Loucy (cell line): ENCODE measurements around the gene STK39.
"Not testable (repeated sequence)": the region's sequence is repeated elsewhere in the genome, so short reads cannot be mapped to it uniquely, and the experiment has no call there.

ENCODE experiments used
- H2AFZ ChIP-seq: fragments of 200-600 bp; sonication (generic); 2 replicates; pipeline ENCODE4 v1.6.0; 2016; ENCODE audit warnings: antibody characterized with exemption, mild to moderate bottlenecking, low read length, moderate library complexity
- H3F3A ChIP-seq: fragments of 200-600 bp; 2 replicates; pipeline ENCODE4 v1.6.0; 2016; ENCODE audit warnings: antibody characterized with exemption, low read depth, mild to moderate bottlenecking
- H3K27me3 ChIP-seq: fragments of 200-600 bp; sonication (generic); 2 replicates; pipeline ENCODE4 v1.6.1; 2014; ENCODE audit warnings: low read length, mild to moderate bottlenecking; ENCODE audit not compliant: insufficient read depth, poor library complexity, severe bottlenecking
- H3K36me3 ChIP-seq: fragments of 200-600 bp; sonication (generic); 2 replicates; pipeline ENCODE4 v1.6.1; 2016; ENCODE audit warnings: low read length; ENCODE audit not compliant: insufficient read depth
- H3K4me1 ChIP-seq: fragments of 200-600 bp; sonication (generic); 2 replicates; pipeline ENCODE4 v1.5.1; 2014; ENCODE audit warnings: low read length, mild to moderate bottlenecking; ENCODE audit not compliant: insufficient read depth, poor library complexity, severe bottlenecking
- H3K4me2 ChIP-seq: fragments of 200-600 bp; sonication (generic); 2 replicates; pipeline ENCODE4 v1.6.0; 2014; ENCODE audit warnings: antibody characterized with exemption, low read length, low read depth, mild to moderate bottlenecking; ENCODE audit not compliant: poor library complexity, severe bottlenecking
- H3K4me3 ChIP-seq: fragments of 200-600 bp; sonication (generic); 2 replicates; pipeline ENCODE4 v1.5.1; 2014; ENCODE audit warnings: low read length, mild to moderate bottlenecking, mixed read lengths; ENCODE audit not compliant: poor library complexity, severe bottlenecking
- H3K79me2 ChIP-seq: fragments of 200-600 bp; sonication (generic); 2 replicates; pipeline ENCODE4 v1.6.1; 2014; ENCODE audit warnings: low read length; ENCODE audit not compliant: insufficient read depth
- H3K9ac ChIP-seq: fragments of 200-600 bp; sonication (generic); 2 replicates; pipeline ENCODE4 v1.6.0; 2014; ENCODE audit warnings: mild to moderate bottlenecking, low read depth, low read length, moderate library complexity; ENCODE audit not compliant: poor library complexity, severe bottlenecking
- H3K9me2 ChIP-seq: fragments of 200-600 bp; sonication (generic); replicated peaks from 2 replicates; pipeline ENCODE4 v1.6.1; 2016; ENCODE audit warnings: low read depth, low read length, mixed read lengths
- H3K9me3 ChIP-seq: fragments of 200-600 bp; sonication (generic); 2 replicates; pipeline ENCODE4 v1.6.1; 2014; ENCODE audit warnings: mild to moderate bottlenecking, antibody characterized with exemption, low read length, low read depth; ENCODE audit not compliant: insufficient read depth
- H4K20me1 ChIP-seq: fragments of 200-600 bp; sonication (generic); 2 replicates; pipeline ENCODE4 v1.6.0; 2014; ENCODE audit warnings: antibody characterized with exemption, low read length, mild to moderate bottlenecking; ENCODE audit not compliant: insufficient read depth, poor library complexity, severe bottlenecking
- CTCF ChIP-seq: fragments of 200-600 bp; sonication (generic); conservative IDR thresholded peaks from 2 replicates; pipeline ENCODE4 v1.5.1; 2014; ENCODE audit warnings: mild to moderate bottlenecking, antibody characterized with exemption, low read length
- EZH2phosphoT487 ChIP-seq: fragments of 200-600 bp; IDR thresholded peaks from 2 replicates; pipeline ENCODE4 v1.6.1; 2018; ENCODE audit warnings: antibody characterized with exemption, mild to moderate bottlenecking, moderate library complexity, borderline replicate concordance

The STK39 gene

GRCh38 chr2:168084288-168084687 is 163.1 kb downstream of the STK39 start:
- Histone ChIP-seq H3K9ac (no peak overlapping the region), H3K36me3 (peaks cover 13% of the 10 kb centered on the region), H3K79me2 (peaks cover 11% of the 10 kb centered on the region; the same call in 1 of the 2 replicates), H3K27me3 (no peaks in the 10 kb centered on the region), H4K20me1 (no peaks in the 10 kb centered on the region), H3K9me3 (no peaks in the 10 kb centered on the region), H3K9me2 (no peaks in the 10 kb centered on the region), H3K4me2 (no peak overlapping the region), H3K4me1 (peaks cover 6% of the 10 kb centered on the region), H3K4me3 (no peak overlapping the region), H3F3A (no peaks in the 10 kb centered on the region), H2AFZ (no peak overlapping the region)
- TF ChIP-seq EZH2phosphoT487 (no peak), CTCF (no peak)

- not testable (repeated sequence) for H3K9ac ChIP-seq, H3K79me2 ChIP-seq, H3K9me2 ChIP-seq, H3K9me3 ChIP-seq, H3K36me3 ChIP-seq, H3K27me3 ChIP-seq, H3K4me2 ChIP-seq, H3K4me3 ChIP-seq, H3K4me1 ChIP-seq, H3F3A ChIP-seq, H2AFZ ChIP-seq, H4K20me1 ChIP-seq
Observed at GRCh38 chr2:168081452-168081851, 165.9 kb downstream of the STK39 start.

GRCh38 chr2:168079236-168079635 is 168.2 kb downstream of the STK39 start:
- Histone ChIP-seq H3K9me3 (no peaks in the 10 kb centered on the region), H3K79me2 (no peaks in the 10 kb centered on the region), H3K4me2 (no peak overlapping the region), H3K27me3 (no peaks in the 10 kb centered on the region), H3K9ac (no peak overlapping the region), H3F3A (no peaks in the 10 kb centered on the region), H3K4me3 (no peak overlapping the region), H4K20me1 (no peaks in the 10 kb centered on the region), H2AFZ (no peak overlapping the region), H3K36me3 (peaks cover 19% of the 10 kb centered on the region; the same call in 1 of the 2 replicates), H3K4me1 (no peaks in the 10 kb centered on the region), H3K9me2 (no peaks in the 10 kb centered on the region)
- TF ChIP-seq EZH2phosphoT487 (no peak), CTCF (no peak)

GRCh38 chr2:168076731-168077130 is 170.7 kb downstream of the STK39 start:
- Histone ChIP-seq H3K9me3 (no peaks in the 10 kb centered on the region), H3K4me2 (no peak overlapping the region), H4K20me1 (no peaks in the 10 kb centered on the region), H3F3A (no peaks in the 10 kb centered on the region), H3K4me1 (no peaks in the 10 kb centered on the region), H3K4me3 (no peak overlapping the region), H3K9ac (no peak overlapping the region), H2AFZ (no peak overlapping the region), H3K27me3 (no peaks in the 10 kb centered on the region), H3K79me2 (no peaks in the 10 kb centered on the region), H3K36me3 (peaks cover 36% of the 10 kb centered on the region; the same call in 1 of the 2 replicates), H3K9me2 (no peaks in the 10 kb centered on the region)
- TF ChIP-seq EZH2phosphoT487 (no peak), CTCF (no peak)
